Karpas-422 (cell line): Measurements from ENCODE around the gene BMS1. TPM values are rescaled to one million over a fixed set of nuclear protein-coding genes. Genes with fewer than 3 reads are reported as not detected.
"Not testable (repeated sequence)": the region's sequence is repeated elsewhere in the genome, so short reads cannot be mapped to it uniquely, and the experiment has no call there.

Experiments
- DNase-seq: peaks from one replicate; pipeline ENCODE4 v3.0.0-alpha.2; 2015
- H2AFZ ChIP-seq: fragments of 200-600 bp; sonication (generic); 2 replicates; pipeline ENCODE4 v1.6.1; 2014; ENCODE audit warnings: antibody characterized with exemption, low read length, mixed read lengths
- H3K27ac ChIP-seq: fragments of 200-600 bp; sonication (generic); 2 replicates; pipeline ENCODE4 v1.5.1; 2014; ENCODE audit warnings: mild to moderate bottlenecking, low read length, moderate library complexity
- H3K27me3 ChIP-seq: fragments of 200-600 bp; sonication (generic); 2 replicates; pipeline ENCODE4 v1.6.1; 2014; ENCODE audit warnings: low read length, mixed read lengths
- H3K36me3 ChIP-seq: fragments of 200-600 bp; sonication (generic); 2 replicates; pipeline ENCODE4 v1.6.1; 2014; ENCODE audit warnings: low read length, mixed read lengths; ENCODE audit not compliant: insufficient read depth
- H3K4me1 ChIP-seq: fragments of 200-600 bp; sonication (generic); 2 replicates; pipeline ENCODE4 v1.6.1; 2014; ENCODE audit warnings: mild to moderate bottlenecking, low read length, mixed read lengths
- H3K4me2 ChIP-seq: fragments of 200-600 bp; sonication (generic); 2 replicates; pipeline ENCODE4 v1.6.1; 2014; ENCODE audit warnings: low read length, low read depth, mild to moderate bottlenecking; ENCODE audit not compliant: poor library complexity, severe bottlenecking
- H3K4me3 ChIP-seq: fragments of 200-600 bp; sonication (generic); 2 replicates; pipeline ENCODE4 v1.5.1; 2014; ENCODE audit warnings: mild to moderate bottlenecking, antibody characterized with exemption, low read length, mixed read lengths
- H3K79me2 ChIP-seq: fragments of 200-600 bp; sonication (generic); 2 replicates; pipeline ENCODE4 v1.6.1; 2014; ENCODE audit warnings: mild to moderate bottlenecking, low read length, mixed read lengths
- H3K9ac ChIP-seq: fragments of 200-600 bp; sonication (generic); 2 replicates; pipeline ENCODE4 v1.6.0; 2014; ENCODE audit warnings: low read length
- H3K9me2 ChIP-seq: fragments of 200-600 bp; sonication (generic), shearing (Covaris generic); replicated peaks from 2 replicates; pipeline ENCODE4 v1.6.0; 2014; ENCODE audit warnings: mild to moderate bottlenecking, low read length, moderate library complexity; ENCODE audit not compliant: insufficient read depth
- H3K9me3 ChIP-seq: fragments of 300-700, 200-600 bp; sonication (generic); 2 replicates; pipeline ENCODE4 v1.6.1; 2014; ENCODE audit warnings: low read length, mixed read lengths
- H4K20me1 ChIP-seq: fragments of 200-600 bp; sonication (generic); 2 replicates; pipeline ENCODE4 v1.6.1; 2014; ENCODE audit warnings: mild to moderate bottlenecking, antibody characterized with exemption, low read length, low read depth; ENCODE audit not compliant: insufficient read depth
- total RNA-seq: library from RNA; depleted of rRNA; stranded (reverse); fragments of >200 nt; shearing (Covaris generic); gene quantifications from 2 replicates; pipeline ENCODE4 v1.2.3, GENCODE V29; 2014; ENCODE audit warnings: low replicate concordance

Gene BMS1
- total RNA-seq, 1 experiment from 2014 or later, result 9.7 TPM

- H3K27ac ChIP-seq, result no peak overlapping the region
- no peak for DNase-seq
- H3K4me1 ChIP-seq, result no peaks in the 10 kb centered on the region
- peaks cover 43% of the 10 kb centered on the region for H3K79me2 ChIP-seq
- H3K9me3 ChIP-seq, result no peaks in the 10 kb centered on the region
- no peak overlapping the region for H3K9ac ChIP-seq
- no peak overlapping the region for H3K4me3 ChIP-seq
- H3K9me2 ChIP-seq, result no peaks in the 10 kb centered on the region
- no peaks in the 10 kb centered on the region for H3K27me3 ChIP-seq
- H4K20me1 ChIP-seq, result no peaks in the 10 kb centered on the region
- no peak overlapping the region for H2AFZ ChIP-seq
- peaks cover 83% of the 10 kb centered on the region for H3K36me3 ChIP-seq
- H3K4me2 ChIP-seq, result no peak overlapping the region
Observed at GRCh38 chr10:42802876-42803275, 20.3 kb downstream of the BMS1 start.

- no peaks in the 10 kb centered on the region for H3K9me3 ChIP-seq
- H2AFZ ChIP-seq, result no peak overlapping the region
- H3K27ac ChIP-seq, result no peak overlapping the region
- peaks cover 76% of the 10 kb centered on the region for H3K79me2 ChIP-seq
- no peak for DNase-seq
- peaks cover 66% of the 10 kb centered on the region for H3K36me3 ChIP-seq
- H4K20me1 ChIP-seq, result no peaks in the 10 kb centered on the region
- H3K9me2 ChIP-seq, result no peaks in the 10 kb centered on the region
- no peak overlapping the region for H3K4me3 ChIP-seq
- no peak overlapping the region for H3K4me2 ChIP-seq
- H3K4me1 ChIP-seq, result no peaks in the 10 kb centered on the region
- H3K9ac ChIP-seq, result no peak overlapping the region
- H3K27me3 ChIP-seq, result no peaks in the 10 kb centered on the region
Observed at GRCh38 chr10:42809676-42810075, 27.1 kb downstream of the BMS1 start.

- no peaks in the 10 kb centered on the region for H4K20me1 ChIP-seq
- H3K36me3 ChIP-seq, result peaks cover 46% of the 10 kb centered on the region
- no peak overlapping the region for H3K4me3 ChIP-seq
- H3K4me1 ChIP-seq, result no peaks in the 10 kb centered on the region
- H2AFZ ChIP-seq, result no peak overlapping the region
- no peaks in the 10 kb centered on the region for H3K9me2 ChIP-seq
- H3K79me2 ChIP-seq, result peaks cover 63% of the 10 kb centered on the region
- no peaks in the 10 kb centered on the region for H3K27me3 ChIP-seq
- H3K9ac ChIP-seq, result no peak overlapping the region
- no peak overlapping the region for H3K4me2 ChIP-seq
- no peaks in the 10 kb centered on the region for H3K9me3 ChIP-seq
- DNase-seq, result peak; percentile 24
- H3K27ac ChIP-seq, result no peak overlapping the region
Observed at GRCh38 chr10:42812028-42812427, 29.4 kb downstream of the BMS1 start.

- not testable (repeated sequence) for H4K20me1 ChIP-seq, H3K27me3 ChIP-seq, H3K9ac ChIP-seq, H3K9me3 ChIP-seq, H2AFZ ChIP-seq, H3K4me3 ChIP-seq, H3K4me1 ChIP-seq, H3K27ac ChIP-seq, DNase-seq, H3K9me2 ChIP-seq, H3K4me2 ChIP-seq
- H3K36me3 ChIP-seq, result peaks cover 30% of the 10 kb centered on the region
- H3K79me2 ChIP-seq, result peaks cover 53% of the 10 kb centered on the region
Observed at GRCh38 chr10:42813989-42814687, 31.5 kb downstream of the BMS1 start.

GRCh38 chr10:42816334-42816733 is 33.7 kb downstream of the BMS1 start:
- H3K79me2 ChIP-seq, result peaks cover 33% of the 10 kb centered on the region
- DNase-seq, H3K27me3 ChIP-seq, H3K9me3 ChIP-seq, H3K9ac ChIP-seq, H3K4me2 ChIP-seq, H4K20me1 ChIP-seq, H3K4me3 ChIP-seq, H3K4me1 ChIP-seq, H2AFZ ChIP-seq, H3K9me2 ChIP-seq, H3K27ac ChIP-seq: not testable (repeated sequence)
- H3K36me3 ChIP-seq, result peaks cover 11% of the 10 kb centered on the region

- H2AFZ ChIP-seq, result no peak overlapping the region
- no peak overlapping the region for H3K4me2 ChIP-seq
- H3K27me3 ChIP-seq, result no peaks in the 10 kb centered on the region
- H3K9me2 ChIP-seq, result no peaks in the 10 kb centered on the region
- no peak overlapping the region for H3K9ac ChIP-seq
- H4K20me1 ChIP-seq, result no peaks in the 10 kb centered on the region
- H3K79me2 ChIP-seq, result peaks cover 31% of the 10 kb centered on the region
- H3K4me3 ChIP-seq, result no peak overlapping the region
- DNase-seq, result no peak
- H3K36me3 ChIP-seq, result peaks cover 10% of the 10 kb centered on the region
- no peaks in the 10 kb centered on the region for H3K9me3 ChIP-seq
- no peaks in the 10 kb centered on the region for H3K4me1 ChIP-seq
- no peak overlapping the region for H3K27ac ChIP-seq
Observed at GRCh38 chr10:42816912-42817311, 34.3 kb downstream of the BMS1 start.

- peaks cover 26% of the 10 kb centered on the region for H3K79me2 ChIP-seq
- H2AFZ ChIP-seq, H3K9me3 ChIP-seq, H3K36me3 ChIP-seq, H3K4me1 ChIP-seq, H4K20me1 ChIP-seq, H3K4me2 ChIP-seq, H3K9ac ChIP-seq, H3K9me2 ChIP-seq, H3K27ac ChIP-seq, DNase-seq, H3K27me3 ChIP-seq, H3K4me3 ChIP-seq: not testable (repeated sequence)
Observed at GRCh38 chr10:42817417-42817816, 34.8 kb downstream of the BMS1 start.

GRCh38 chr10:42826759-42827158 is 44.2 kb downstream of the BMS1 start:
- H3K9ac ChIP-seq, H3K27me3 ChIP-seq, H3K4me2 ChIP-seq, H4K20me1 ChIP-seq, H3K9me2 ChIP-seq, DNase-seq, H3K27ac ChIP-seq, H2AFZ ChIP-seq, H3K4me1 ChIP-seq, H3K9me3 ChIP-seq, H3K4me3 ChIP-seq: not testable (repeated sequence)
- Histone ChIP-seq H3K36me3 (peaks cover 42% of the 10 kb centered on the region), H3K79me2 (peaks cover 21% of the 10 kb centered on the region)
